NT2/D1 (cell line): Measurements from ENCODE around the gene NUBP2.

Source experiments
- DNase-seq: peaks from one replicate; pipeline ENCODE4 v3.0.0-alpha.2; 2011; ENCODE audit warnings: low read depth, low spot score
- H3K27me3 ChIP-seq: 2 replicates; pipeline ENCODE4 v1.6.0; 2011; ENCODE audit warnings: mild to moderate bottlenecking; ENCODE audit not compliant: insufficient read length, insufficient read depth
- H3K36me3 ChIP-seq: 2 replicates; pipeline ENCODE4 v1.6.1; 2011; ENCODE audit warnings: mild to moderate bottlenecking, low read length, mixed read lengths; ENCODE audit not compliant: insufficient read depth, insufficient read length
- H3K4me1 ChIP-seq: 2 replicates; pipeline ENCODE4 v1.5.1; 2011; ENCODE audit not compliant: insufficient read depth, insufficient read length
- H3K4me3 ChIP-seq: 2 replicates; pipeline ENCODE4 v1.5.1; 2011; ENCODE audit warnings: low read depth; ENCODE audit not compliant: insufficient read length
- H3K9ac ChIP-seq: 2 replicates; pipeline ENCODE4 v1.6.0; 2011; ENCODE audit warnings: low read depth; ENCODE audit not compliant: insufficient read length
- H3K9me3 ChIP-seq: 2 replicates; pipeline ENCODE4 v1.5.1; 2011; ENCODE audit warnings: mild to moderate bottlenecking, low read length; ENCODE audit not compliant: insufficient read depth
- SUZ12 ChIP-seq: IDR thresholded peaks from 2 replicates; pipeline ENCODE4 v1.6.1; 2011; ENCODE audit not compliant: insufficient read length, insufficient read depth; ENCODE audit errors: extremely low read depth
- YY1 ChIP-seq: IDR thresholded peaks from 2 replicates; pipeline ENCODE4 v1.6.1; 2011; ENCODE audit not compliant: insufficient read length, insufficient read depth
- ZNF274 ChIP-seq: IDR thresholded peaks from 2 replicates; pipeline ENCODE4 v1.6.1; 2011; ENCODE audit warnings: mild to moderate bottlenecking, low read depth, low read length

The NUBP2 gene

GRCh38 chr16:1789643-1790045 lies 6.9 kb downstream of the NUBP2 start:
- H3K9ac ChIP-seq, result no peak overlapping the region
- DNase-seq, result no peak
- H3K36me3 ChIP-seq, result peaks cover 80% of the 10 kb centered on the region
- no peak overlapping the region for H3K4me3 ChIP-seq
- no peak for TF ChIP-seq YY1
- no peak for TF ChIP-seq ZNF274
- TF ChIP-seq SUZ12, result no peak
- H3K9me3 ChIP-seq, result no peaks in the 10 kb centered on the region
- peaks cover 4% of the 10 kb centered on the region for H3K4me1 ChIP-seq
- no peaks in the 10 kb centered on the region for H3K27me3 ChIP-seq

- peaks cover 74% of the 10 kb centered on the region for H3K36me3 ChIP-seq
- no peak for DNase-seq
- TF ChIP-seq YY1, result no peak
- no peak for TF ChIP-seq SUZ12
- no peak for TF ChIP-seq ZNF274
- H3K27me3 ChIP-seq, result no peaks in the 10 kb centered on the region
- H3K4me1 ChIP-seq, result peaks cover 2% of the 10 kb centered on the region
- no peak overlapping the region for H3K9ac ChIP-seq
- H3K4me3 ChIP-seq, result no peak overlapping the region
- H3K9me3 ChIP-seq, result no peaks in the 10 kb centered on the region; the same call in 1 of the 2 replicates
These were observed 7.5 kb downstream of the NUBP2 start for GRCh38 chr16:1790261-1790610.

- Histone ChIP-seq H3K4me3 (no peak overlapping the region), H3K9ac (no peak overlapping the region), H3K4me1 (peaks cover 2% of the 10 kb centered on the region), H3K9me3 (no peaks in the 10 kb centered on the region; the same call in 1 of the 2 replicates), H3K27me3 (no peaks in the 10 kb centered on the region), H3K36me3 (peaks cover 69% of the 10 kb centered on the region)
- DNase-seq, result no peak
- TF ChIP-seq ZNF274 (no peak), SUZ12 (no peak), YY1 (no peak)
These were observed 8.0 kb downstream of the NUBP2 start for GRCh38 chr16:1790611-1791255.

- no peak overlapping the region for H3K4me3 ChIP-seq
- no peak overlapping the region for H3K9ac ChIP-seq
- TF ChIP-seq YY1 (no peak), ZNF274 (no peak), SUZ12 (no peak)
- H3K4me1 ChIP-seq, result peaks cover 2% of the 10 kb centered on the region
- no peaks in the 10 kb centered on the region for H3K27me3 ChIP-seq
- H3K36me3 ChIP-seq, result peaks cover 62% of the 10 kb centered on the region
- H3K9me3 ChIP-seq, result no peaks in the 10 kb centered on the region; the same call in 1 of the 2 replicates
- no peak for DNase-seq
These were observed 8.6 kb downstream of the NUBP2 start for GRCh38 chr16:1791256-1791942.

- H3K9me3 ChIP-seq, result peaks cover 4% of the 10 kb centered on the region
- H3K4me1 ChIP-seq, result peaks cover 2% of the 10 kb centered on the region
- H3K9ac ChIP-seq, result no peak overlapping the region
- no peak overlapping the region for H3K4me3 ChIP-seq
- peaks cover 55% of the 10 kb centered on the region for H3K36me3 ChIP-seq
- DNase-seq, result no peak
- no peaks in the 10 kb centered on the region for H3K27me3 ChIP-seq
- TF ChIP-seq SUZ12 (no peak), ZNF274 (no peak), YY1 (no peak)
These were observed 9.4 kb downstream of the NUBP2 start for GRCh38 chr16:1791943-1792812.

GRCh38 chr16:1792836-1793577 lies 10.2 kb downstream of the NUBP2 start:
- no peak for TF ChIP-seq SUZ12
- TF ChIP-seq ZNF274, result no peak
- TF ChIP-seq YY1, result no peak
- H3K9me3 ChIP-seq, result peaks cover 13% of the 10 kb centered on the region
- no peaks in the 10 kb centered on the region for H3K27me3 ChIP-seq
- no peak overlapping the region for H3K9ac ChIP-seq
- DNase-seq, result no peak
- peaks cover 46% of the 10 kb centered on the region for H3K36me3 ChIP-seq
- peaks cover 2% of the 10 kb centered on the region for H3K4me1 ChIP-seq
- no peak overlapping the region for H3K4me3 ChIP-seq
